ENCODE data around the gene SYT13.

- TF ChIP-seq CTCF (IDR thresholded peaks at IDR 0.05) (no peak), POLR2A (IDR thresholded peaks at IDR 0.05) (no peak), POLR2AphosphoS5 (IDR thresholded peaks at IDR 0.05) (no peak)
Observed at GRCh38 chr11:45304111-45304991, 18.2 kb upstream of the SYT13 start.

Data from gastroesophageal sphincter (tissue), 3 donors.